Ascending aorta (tissue), 2 donors: Measurements from ENCODE around the gene FOLR3. TPM values are rescaled to one million over a fixed set of nuclear protein-coding genes. Genes with fewer than 3 reads are reported as not detected.

Source experiments
- DNase-seq, 2 donors: peaks; one replicate each; pipeline ENCODE4 v3.0.0-alpha.2; 2019; ENCODE audit warnings: low spot score in 2 of 2
- H3K27ac ChIP-seq, 2 donors: fragments of 200-600 bp; sonication (generic); one replicate each; pipeline ENCODE4 v1.5.1; 2016 to 2017; ENCODE audit warnings: mild to moderate bottlenecking in 1 of 2
- H3K27me3 ChIP-seq: fragments of 200-600 bp; sonication (generic); one replicate; pipeline ENCODE4 v1.5.1; 2017
- H3K36me3 ChIP-seq, 2 donors: fragments of 200-600 bp; sonication (generic); one replicate each; pipeline ENCODE4 v1.5.1; 2016
- H3K4me1 ChIP-seq, 2 donors: fragments of 200-600 bp; sonication (generic); one replicate each; pipeline ENCODE4 v1.5.1; 2016 to 2017; ENCODE audit warnings: mild to moderate bottlenecking in 1 of 2
- H3K4me3 ChIP-seq, 2 donors: fragments of 200-600 bp; sonication (generic); one replicate each; pipeline ENCODE4 v1.5.1; 2016 to 2017; ENCODE audit warnings: mild to moderate bottlenecking in 1 of 2
- H3K9me3 ChIP-seq, 2 donors: fragments of 200-600 bp; sonication (generic); one replicate each; pipeline ENCODE4 v1.5.1; 2016
- CTCF ChIP-seq, 3 experiments: fragments of 200-600 bp in 2 of 3; fragments of 450-650 bp in 1 of 3; sonication (generic) in 2 of 3; IDR thresholded peaks; one replicate each; pipeline ENCODE4 v1.5.1; 2016 to 2019; ENCODE audit warnings: antibody characterized with exemption in 3 of 3, mild to moderate bottlenecking in 1 of 3, moderate library complexity in 1 of 3
- intact Hi-C: fragments of 100-400 bp; cut with DNase I; formaldehyde crosslinking; loops from one replicate; pipeline ENCODE4 v1.15.1; 2023
- total RNA-seq: library from RNA; depleted of rRNA; stranded (reverse); fragments of >200 nt; gene quantifications from one replicate; pipeline ENCODE4 v1.1.0, GENCODE V29; 2016

FOLR3 gene
- total RNA-seq, 1 donor from 2014 or later, result not detected

- TF ChIP-seq CTCF (IDR thresholded peaks at IDR 0.05), result no peak
Observed at GRCh38 chr11:72124046-72124445, 11.5 kb upstream of the FOLR3 start.

GRCh38 chr11:72125956-72126355 is 9.6 kb upstream of the FOLR3 start:
- H3K36me3 ChIP-seq, result no peaks in the 10 kb centered on the region
- intact Hi-C loops, result no loop called here
- no peak overlapping the region for H3K27ac ChIP-seq
- no peaks in the 10 kb centered on the region for H3K27me3 ChIP-seq
- DNase-seq, result no peak
- no peak for TF ChIP-seq CTCF (IDR thresholded peaks at IDR 0.05)
- H3K4me1 ChIP-seq, result no peaks in the 10 kb centered on the region
- no peak overlapping the region for H3K4me3 ChIP-seq
- H3K9me3 ChIP-seq, result no peaks in the 10 kb centered on the region

More at GRCh38 chr11:72124046-72124445, 11.5 kb upstream of the FOLR3 start:
- no peaks in the 10 kb centered on the region for H3K27me3 ChIP-seq
- peak in 1 of 2 donors; percentile 39 for DNase-seq
- no peaks in the 10 kb centered on the region for H3K4me1 ChIP-seq
- no peak overlapping the region for H3K27ac ChIP-seq
- H3K9me3 ChIP-seq, result no peaks in the 10 kb centered on the region
- no peak overlapping the region for H3K4me3 ChIP-seq
- intact Hi-C loops, result no loop called here
- no peaks in the 10 kb centered on the region for H3K36me3 ChIP-seq

- no peak overlapping the region for H3K4me3 ChIP-seq
- no peaks in the 10 kb centered on the region for H3K9me3 ChIP-seq
- intact Hi-C loops, result no loop called here
- H3K27me3 ChIP-seq, result no peaks in the 10 kb centered on the region
- DNase-seq, result no peak
- H3K4me1 ChIP-seq, result no peaks in the 10 kb centered on the region
- no peak for TF ChIP-seq CTCF (IDR thresholded peaks at IDR 0.05)
- H3K36me3 ChIP-seq, result no peaks in the 10 kb centered on the region
- H3K27ac ChIP-seq, result no peak overlapping the region
Observed at GRCh38 chr11:72127923-72128322, 7.6 kb upstream of the FOLR3 start.

- intact Hi-C loops, result no loop called here
Observed at GRCh38 chr11:72129381-72129780, 6.1 kb upstream of the FOLR3 start.

GRCh38 chr11:72132646-72133045 is 2.9 kb upstream of the FOLR3 start:
- no peak overlapping the region for H3K4me3 ChIP-seq
- no peak for TF ChIP-seq CTCF (IDR thresholded peaks at IDR 0.05)
- intact Hi-C loops, result no loop called here
- H3K36me3 ChIP-seq, result no peaks in the 10 kb centered on the region
- H3K27me3 ChIP-seq, result no peaks in the 10 kb centered on the region
- H3K27ac ChIP-seq, result no peak overlapping the region
- no peak for DNase-seq
- H3K9me3 ChIP-seq, result no peaks in the 10 kb centered on the region
- no peaks in the 10 kb centered on the region for H3K4me1 ChIP-seq

More at GRCh38 chr11:72129381-72129780, 6.1 kb upstream of the FOLR3 start:
- H3K4me1 ChIP-seq, result no peaks in the 10 kb centered on the region
- DNase-seq, result no peak
- H3K27ac ChIP-seq, result no peak overlapping the region
- H3K4me3 ChIP-seq, result no peak overlapping the region
- no peaks in the 10 kb centered on the region for H3K27me3 ChIP-seq
- TF ChIP-seq CTCF (IDR thresholded peaks at IDR 0.05), result no peak
- no peaks in the 10 kb centered on the region for H3K36me3 ChIP-seq
- no peaks in the 10 kb centered on the region for H3K9me3 ChIP-seq
